ENCODE data around the gene NLK.
"Not testable (repeated sequence)": the region's sequence is repeated elsewhere in the genome, so short reads cannot be mapped to it uniquely, and the experiment has no call there.

- TF ChIP-seq CTCF (IDR thresholded peaks at IDR 0.05; ENCODE audit: insufficient read depth, low read length, poor library complexity, severe bottlenecking); EZH2phosphoT487 (conservative IDR thresholded peaks at IDR 0.05; ENCODE audit: low read length): not testable (repeated sequence)
These were observed 171.1 kb downstream of the NLK start for GRCh38 chr17:28213578-28213977.

Data from SU-DHL-6 (cell line).